Measurements from ENCODE around the gene UPB1.
"Not testable (repeated sequence)": the region's sequence is repeated elsewhere in the genome, so short reads cannot be mapped to it uniquely, and the experiment has no call there.

Gene UPB1

DNA sequence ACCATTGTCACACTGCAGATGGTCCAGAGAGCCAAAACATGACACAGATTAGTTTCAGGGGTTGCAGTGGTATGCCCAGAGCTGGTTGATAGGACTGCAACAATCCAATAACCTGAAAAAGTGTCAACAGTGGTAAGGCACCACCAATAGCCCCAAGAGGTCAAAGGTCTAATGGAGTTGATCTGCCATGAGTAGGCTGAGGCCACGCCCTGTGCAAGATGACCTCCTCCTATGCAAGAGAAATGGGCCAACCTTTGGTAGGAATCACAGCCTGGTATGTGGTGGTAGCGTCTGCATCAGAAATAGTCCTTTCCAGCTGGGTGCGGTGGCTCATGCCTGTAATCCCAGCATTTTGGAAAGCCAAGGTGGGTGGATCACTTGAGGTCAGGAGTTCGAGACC is 40.2 kb downstream of the UPB1 start:
- no peak for DNase-seq

DNA sequence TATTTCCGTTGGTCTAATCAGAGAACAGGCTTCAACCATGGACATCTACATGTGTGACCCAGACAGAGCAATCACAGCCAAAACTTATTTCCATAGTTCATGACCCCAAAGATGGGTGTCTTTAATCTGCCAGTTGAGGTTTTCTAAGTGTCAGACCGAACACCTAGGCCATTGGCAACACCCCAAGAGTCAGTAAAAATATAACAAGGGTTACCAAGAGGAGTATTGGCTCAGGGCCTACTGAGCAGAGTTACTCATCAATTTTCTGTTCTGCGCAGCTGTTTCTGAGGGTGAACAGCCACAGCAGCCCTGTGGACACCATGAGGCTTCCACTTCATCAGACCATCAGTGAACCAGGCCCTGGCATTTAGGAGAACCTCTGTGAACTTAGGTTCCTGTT is 41.0 kb downstream of the UPB1 start:
- DNase-seq, result no peak

DNA sequence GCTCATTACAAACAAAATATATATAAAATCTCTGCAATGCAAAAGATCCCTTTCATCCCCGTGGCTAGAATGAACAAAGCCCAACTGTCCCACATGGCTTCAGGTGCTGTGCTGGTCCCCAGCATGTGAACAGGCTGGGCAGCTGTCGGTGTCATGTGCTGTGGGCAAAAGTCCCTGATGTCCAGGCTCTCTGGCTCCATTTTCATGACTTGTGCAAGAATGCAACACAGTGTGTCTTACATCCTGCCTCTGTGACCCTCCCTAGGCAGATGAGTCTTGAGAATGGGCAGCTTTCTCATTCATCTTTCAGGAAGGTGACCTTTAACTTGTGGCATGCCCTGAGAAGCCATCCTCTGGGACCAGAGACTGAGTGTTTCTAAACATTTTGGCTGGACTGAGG is 45.3 kb downstream of the UPB1 start:
- DNase-seq, result no peak

- DNase-seq, result no peak
Measured at GRCh38 chr22:24541681-24542515, 46.8 kb downstream of the UPB1 start.

- peak; percentile 59 for DNase-seq
Measured at GRCh38 chr22:24542641-24543040, 47.5 kb downstream of the UPB1 start.

DNA sequence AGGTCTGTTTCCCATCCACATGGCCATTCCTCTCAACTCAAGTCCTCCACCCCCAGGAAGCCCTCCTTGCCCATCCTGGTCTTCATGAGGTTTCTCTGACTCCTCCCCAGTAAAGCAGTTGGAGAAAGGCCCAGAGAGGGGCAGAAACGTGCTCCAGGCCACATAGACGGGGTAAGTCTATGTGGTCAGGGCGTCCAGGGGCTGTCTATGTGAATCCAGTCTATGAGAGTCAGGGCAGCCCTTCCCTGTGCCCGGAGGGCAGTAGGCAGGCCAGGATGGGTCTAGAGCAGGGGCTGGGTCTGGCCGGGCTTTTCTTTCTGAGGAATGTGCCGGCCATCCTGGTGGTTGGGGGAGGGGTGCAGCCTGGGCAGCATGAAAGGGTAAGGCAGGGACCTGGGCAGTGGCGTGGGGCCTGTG is 48.1 kb downstream of the UPB1 start:
- no peak for DNase-seq

DNA sequence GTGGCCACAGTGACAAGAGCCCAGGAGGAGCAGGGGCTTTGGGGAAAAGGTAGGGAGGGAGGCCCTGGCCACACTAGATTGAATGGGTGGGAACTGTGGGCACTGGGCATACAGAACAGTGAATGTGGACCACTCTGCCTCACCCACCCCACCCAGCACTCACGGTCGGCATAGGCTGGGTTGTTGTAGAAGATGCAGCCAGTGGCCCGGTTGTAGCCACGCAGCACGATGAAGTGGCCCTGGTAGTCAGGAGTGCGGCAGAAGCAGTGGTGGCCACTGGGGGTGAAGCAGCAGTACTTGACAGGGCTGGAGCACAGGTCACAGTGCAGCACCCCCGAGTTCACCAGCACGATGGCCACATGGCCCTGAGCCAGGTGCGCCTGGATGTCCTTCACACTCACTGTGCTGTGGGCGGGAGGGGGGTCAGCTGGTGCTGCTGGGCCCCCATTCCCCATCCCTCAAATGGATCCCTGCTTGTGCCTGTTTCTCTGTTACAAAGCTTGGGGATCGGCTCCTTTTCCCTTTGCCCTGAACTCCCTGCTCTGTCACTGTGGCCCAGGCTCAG is 48.6 kb downstream of the UPB1 start:
- no peak for DNase-seq

- DNase-seq, result no peak
Measured at GRCh38 chr22:24548812-24549211, 53.7 kb downstream of the UPB1 start.

- DNase-seq, result no peak
Measured at GRCh38 chr22:24550028-24550901, 55.1 kb downstream of the UPB1 start.

DNA sequence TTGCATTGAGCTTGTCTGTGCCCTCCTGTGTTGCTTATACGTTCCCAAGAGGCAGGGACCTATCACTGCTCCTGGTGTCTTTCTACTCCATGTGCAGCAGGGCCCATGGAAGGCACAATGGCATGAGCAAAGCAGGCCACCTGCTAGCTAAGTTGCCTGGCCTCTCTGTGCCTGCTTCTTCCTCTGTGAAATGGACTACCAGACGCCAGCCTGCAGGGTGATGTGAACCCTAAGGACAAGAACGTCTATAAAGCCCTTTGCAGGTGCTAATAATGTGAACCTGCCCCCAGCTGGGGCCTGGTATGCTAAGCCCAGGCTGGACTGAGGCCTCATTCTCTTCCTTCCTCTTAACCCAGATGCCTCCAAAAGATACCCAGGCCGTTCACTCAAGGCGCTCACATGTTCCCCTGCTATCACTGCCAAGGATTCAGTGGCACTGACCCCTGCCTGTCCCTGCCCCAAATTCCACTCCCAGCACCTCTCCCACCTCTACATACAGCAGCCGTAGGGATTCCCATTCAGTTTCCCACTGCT is 55.8 kb downstream of the UPB1 start:
- DNase-seq, result no peak

- DNase-seq, result not testable (repeated sequence)
Measured at GRCh38 chr22:24552503-24553286, 57.6 kb downstream of the UPB1 start.

- DNase-seq, result no peak
Measured at GRCh38 chr22:24553597-24554312, 58.6 kb downstream of the UPB1 start.

DNA sequence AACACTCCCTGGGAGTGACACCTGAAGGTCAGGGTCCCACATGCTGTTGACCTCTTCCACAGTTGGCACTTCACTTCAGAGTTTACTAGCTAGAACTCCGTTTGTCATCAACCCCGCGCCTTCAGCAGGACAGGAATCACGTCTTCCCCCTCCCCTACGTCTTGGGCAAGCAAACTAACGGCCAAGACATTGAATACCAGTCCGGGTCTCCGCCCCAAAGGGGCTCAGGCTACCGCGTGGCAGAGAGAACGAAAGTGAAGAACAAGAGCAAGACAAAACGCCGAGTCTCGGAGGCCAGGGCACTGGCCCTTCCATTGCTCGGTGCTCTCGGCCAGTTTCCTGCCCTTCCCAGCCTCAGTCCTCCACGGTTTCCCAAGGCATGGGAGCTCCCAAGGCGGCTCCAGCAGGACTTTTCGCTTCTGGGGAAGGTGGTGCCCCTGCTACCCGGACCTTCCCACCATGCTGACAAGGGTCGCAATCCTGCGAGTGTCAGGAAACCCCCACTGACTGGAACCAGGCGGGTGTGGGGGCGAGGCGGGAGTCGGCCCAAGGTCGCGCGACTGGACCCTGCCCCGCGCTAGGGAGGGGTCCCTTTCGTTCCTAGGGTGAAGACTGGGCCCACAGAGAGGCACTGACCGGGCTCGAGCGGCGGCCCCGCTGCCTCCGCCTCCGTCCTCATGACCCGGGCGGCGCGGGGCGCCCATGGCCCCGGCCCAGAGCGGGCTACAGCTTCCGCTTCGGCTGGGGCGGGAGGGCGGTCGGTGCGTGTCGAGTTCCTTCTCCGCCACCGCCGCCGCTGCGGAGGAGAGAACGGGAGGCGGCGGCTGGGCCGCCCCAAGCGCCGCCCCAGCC is 59.4 kb downstream of the UPB1 start, which contains the start of gene GUCD1:
Gene GUCD1 (minus strand): TSS at position 826 of the 852 bp plus-strand sequence. CDS start 147 bp downstream, at position 679.
- peak; percentile 48 for DNase-seq

DNA sequence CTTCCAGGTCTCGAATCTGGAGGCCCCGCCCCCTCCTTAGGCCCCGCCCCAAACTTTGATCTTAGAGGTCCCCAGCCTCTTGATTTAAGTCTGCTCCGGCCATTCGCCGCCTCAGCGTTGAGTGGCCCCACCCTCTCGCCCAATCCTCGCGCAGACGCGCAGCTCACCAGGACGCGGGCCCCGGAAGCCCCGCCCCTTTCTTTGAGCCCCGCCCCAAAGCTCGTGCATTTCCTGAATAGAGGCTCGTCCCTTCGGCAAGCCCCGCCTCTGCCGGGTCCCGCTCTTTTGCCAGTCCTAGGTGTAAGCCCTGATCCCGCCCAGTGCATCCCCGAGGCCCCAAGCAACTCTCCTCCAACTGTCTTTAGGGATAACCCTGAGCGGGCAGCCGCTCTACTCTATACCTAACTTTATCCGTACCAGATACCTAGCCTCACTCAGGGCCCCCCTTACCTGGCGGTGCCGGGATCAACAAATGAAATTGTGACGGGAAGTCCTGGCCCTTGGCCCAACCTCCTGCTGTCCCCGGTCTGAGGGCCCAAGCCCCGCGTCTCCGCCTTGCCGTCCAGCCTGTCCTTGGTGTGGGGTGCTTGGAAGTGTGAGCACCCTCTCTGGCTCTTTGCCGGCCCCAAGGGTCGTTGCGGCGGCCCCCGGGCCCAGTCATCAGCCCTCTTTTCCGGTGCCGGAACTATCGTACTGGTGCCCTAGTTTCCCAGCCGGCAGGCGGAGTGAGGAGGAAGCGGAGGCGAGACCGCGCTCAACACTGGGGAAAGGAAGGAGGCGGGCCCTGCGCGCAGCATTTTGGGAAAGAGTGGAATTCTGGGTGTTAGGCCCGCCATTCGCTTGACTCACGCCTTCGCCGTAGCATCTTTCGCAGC is 60.3 kb downstream of the UPB1 start, which contains the start of gene SNRPD3:
Gene SNRPD3 (plus strand): TSS at position 835 of the 875 bp plus-strand sequence. CDS start 1,676 bp downstream, outside the sequence.
- peak; percentile 100 for DNase-seq

- DNase-seq, result no peak
Measured at GRCh38 chr22:24559471-24559870, 64.3 kb downstream of the UPB1 start.

- no peak for DNase-seq
Measured at GRCh38 chr22:24563246-24563645, 68.1 kb downstream of the UPB1 start.

- DNase-seq, result no peak
Measured at GRCh38 chr22:24564376-24565058, 69.4 kb downstream of the UPB1 start.

DNA sequence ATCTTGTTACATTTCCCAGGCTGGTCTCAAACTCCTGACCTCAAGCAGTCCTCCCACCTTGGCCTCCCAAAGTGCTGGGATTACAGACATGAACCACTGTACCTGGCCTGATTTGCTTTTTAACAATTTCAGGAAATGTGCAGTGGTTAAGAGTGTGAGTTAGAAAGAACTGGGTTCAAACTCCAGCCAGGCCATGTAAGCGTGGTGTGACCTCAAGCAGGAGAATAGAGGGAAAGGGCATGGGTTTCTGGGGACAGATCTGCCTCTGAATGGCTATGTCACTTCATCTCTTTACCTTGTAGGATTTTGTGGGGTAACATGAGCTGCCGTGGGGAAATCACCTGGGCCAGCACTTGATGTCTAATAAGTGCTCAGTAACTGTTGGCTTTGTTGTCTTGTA is 69.9 kb downstream of the UPB1 start:
- no peak for DNase-seq
